Transverse colon (tissue), 4 donors: ENCODE results near the gene SP2. TPM values are rescaled to one million over a fixed set of nuclear protein-coding genes. Genes with fewer than 3 reads are reported as not detected.
A peak's percentile ranks its signal among the peaks of the same experiment; 100 is the strongest.

Experiments
- DNase-seq: peaks from one replicate; pipeline ENCODE4 v3.0.0-alpha.2; 2019
- H3K27ac ChIP-seq, 4 donors: fragments of 200-600 bp; sonication (generic); 2 replicates each; pipeline ENCODE4 v1.5.1; 2016 to 2018; ENCODE audit warnings: inconsistent platforms in 4 of 4
- H3K27me3 ChIP-seq: fragments of 200-600 bp; sonication (generic); 2 replicates; pipeline ENCODE4 v1.5.1; 2017; ENCODE audit warnings: inconsistent platforms
- H3K36me3 ChIP-seq, 4 donors: fragments of 200-600 bp; sonication (generic); 2 replicates each; pipeline ENCODE4 v1.5.1; 2017 to 2019; ENCODE audit warnings: inconsistent platforms in 4 of 4
- H3K4me1 ChIP-seq, 4 donors: fragments of 200-600 bp; sonication (generic); 2 replicates each; pipeline ENCODE4 v1.5.1; 2017 to 2020; ENCODE audit warnings: inconsistent platforms in 4 of 4
- H3K4me3 ChIP-seq, 4 donors: fragments of 200-600 bp; sonication (generic); 1 replicate in 1 of 4; 2 replicates in 3 of 4; pipeline versions ENCODE4 v1.5.1 to v1.6.1; 2017 to 2019; ENCODE audit warnings: inconsistent platforms in 4 of 4
- H3K9me3 ChIP-seq, 2 donors: fragments of 200-600 bp; sonication (generic); 2 replicates each; pipeline ENCODE4 v1.5.1; 2017 to 2019; ENCODE audit warnings: inconsistent platforms in 2 of 2
- CTCF ChIP-seq, 5 experiments: fragments of 200-600 bp in 3 of 5; fragments of 450-650 bp in 2 of 5; sonication (generic) in 3 of 5; IDR thresholded peaks; 1 replicate in 2 of 5; 2 replicates in 3 of 5; pipeline ENCODE4 v1.5.1; 2016 to 2017; ENCODE audit warnings: antibody characterized with exemption in 5 of 5, inconsistent platforms in 3 of 5, mild to moderate bottlenecking in 2 of 5, moderate library complexity in 1 of 5
- EP300 ChIP-seq: sonication (generic); formaldehyde crosslinking; IDR thresholded peaks from one replicate; pipeline ENCODE4 v1.6.1; 2017; ENCODE audit warnings: antibody characterized with exemption, low read depth
- POLR2A ChIP-seq: fragments of 450-650 bp; IDR thresholded peaks from one replicate; pipeline ENCODE4 v1.6.1; 2016; ENCODE audit warnings: antibody characterized with exemption, mild to moderate bottlenecking, moderate library complexity
- POLR2AphosphoS5 ChIP-seq, 3 donors: sonication (generic); formaldehyde crosslinking; IDR thresholded peaks; one replicate each; pipeline ENCODE4 v1.6.1; 2016; ENCODE audit warnings: antibody characterized with exemption in 3 of 3
- WGBS, 2 donors: methylation state at CpG; one replicate each; pipeline ENCODE4 v1.1.5; 2018; ENCODE audit warnings: low coverage in 1 of 2; 5-methylcytosine and 5-hydroxymethylcytosine counted together
- in situ Hi-C, 4 donors: fragments of 200-750 bp; cut with MboI; loops; one replicate each; pipeline versions ENCODE4 v1.15.0 to v1.15.1; 2017; ENCODE audit warnings: low sequenced_read_pairs in 3 of 4, low pct_ligation_motif_present in 1 of 4, low pct_unique_long_range_greater_than_20kb in 1 of 4
- intact Hi-C: fragments of 100-400 bp; cut with DNase I; formaldehyde crosslinking; loops from one replicate; pipeline ENCODE4 v1.15.1; 2023; ENCODE audit warnings: low total_unique reads
- total RNA-seq, 4 donors: library from RNA; depleted of rRNA; stranded (reverse); fragments of >200 nt; gene quantifications; one replicate each; pipeline ENCODE4 v1.1.0, GENCODE V29; 2016

Gene SP2
- total RNA-seq, 4 donors from 2014 or later = 8.3 to 22.1 (median 17.4) TPM

GRCh38 chr17:47975823-47976205 is 79.8 kb downstream of the SP2 start:
- 92% methylated on average over 10 of the region's 10 CpGs; no CpG with 5 or more reads in 1 of the 2 donors for WGBS, 2 donors
- intact Hi-C loops = loop anchor here (2.0 kb wide), 1 partner anchor 43 kb away; no protein-coding TSS in a partner anchor
- H3K4me1 ChIP-seq = peaks cover 9 to 17% (median 12%) of the 10 kb centered on the region in 4 donors

GRCh38 chr17:47978324-47978723 is 82.3 kb downstream of the SP2 start:
- peaks cover 0 to 39% (median 16%) of the 10 kb centered on the region in 4 donors for H3K36me3 ChIP-seq
- H3K27ac ChIP-seq = no peak overlapping the region
- 17% methylated on average over 7 of the region's 7 CpGs; no CpG with 5 or more reads in 1 of the 2 donors for WGBS, 2 donors
- no peaks in the 10 kb centered on the region for H3K4me1 ChIP-seq
- no peak overlapping the region for H3K4me3 ChIP-seq
- in situ Hi-C loops = no loop called here
- no peak for TF ChIP-seq EP300
- TF ChIP-seq CTCF (IDR thresholded peaks at IDR 0.05) = peak; percentile 56 to 69 (median 62)
- TF ChIP-seq POLR2AphosphoS5 (IDR thresholded peaks at IDR 0.05) = no peak
- H3K27me3 ChIP-seq = no peaks in the 10 kb centered on the region
- intact Hi-C loops = no loop called here
- no peaks in the 10 kb centered on the region for H3K9me3 ChIP-seq
- peak; percentile 50 for DNase-seq

More at GRCh38 chr17:47975823-47976205, 79.8 kb downstream of the SP2 start:
- no peak for DNase-seq
- no peak overlapping the region for H3K27ac ChIP-seq
- TF ChIP-seq POLR2AphosphoS5 (IDR thresholded peaks at IDR 0.05) (no peak), EP300 (no peak), POLR2A (no peak), CTCF (IDR thresholded peaks at IDR 0.05) (no peak)
- no peaks in the 10 kb centered on the region for H3K9me3 ChIP-seq
- peaks cover 0 to 39% (median 14%) of the 10 kb centered on the region in 4 donors for H3K36me3 ChIP-seq
- no peaks in the 10 kb centered on the region for H3K27me3 ChIP-seq
- in situ Hi-C loops = no loop called here
- H3K4me3 ChIP-seq = no peak overlapping the region

Other genes with a start within 250 kb of the SP2 start
- 100 to 1,000 TPM in 3 of 4 donors, 10 to 100 TPM in 1; 39.2 to 176 (median 133) TPM for gene KPNB1, start 246.3 kb upstream of the SP2 start, total RNA-seq
- 1 to 10 TPM; 1.8 to 6.4 (median 4.4) TPM for gene TBKBP1, start 202.1 kb upstream of the SP2 start, total RNA-seq
- 10 to 100 TPM in 1 of 4 donors, 1 to 10 TPM in 1, under 1 TPM in 1, not detected in 1; 0.27 to 18.3 (median 4.9) TPM for gene TBX21, start 163.0 kb upstream of the SP2 start, total RNA-seq
- 100 to 1,000 TPM in 1 of 4 donors, 10 to 100 TPM in 3; 53.5 to 148 (median 75.0) TPM for gene OSBPL7, start 74.4 kb upstream of the SP2 start, total RNA-seq
- gene MRPL10, start 64.7 kb upstream of the SP2 start, total RNA-seq = 10 to 100 TPM; 12.9 to 41.8 (median 32.0) TPM
- gene LRRC46, start 64.6 kb upstream of the SP2 start, total RNA-seq = under 1 TPM in 2 of 4 donors, not detected in 2; 0.48 to 0.80 TPM
- 100 to 1,000 TPM in 2 of 4 donors, 10 to 100 TPM in 2; 37.8 to 164 (median 89.7) TPM for gene SCRN2, start 55.0 kb upstream of the SP2 start, total RNA-seq
- gene SP6, start 45.1 kb upstream of the SP2 start, total RNA-seq = 1 to 10 TPM in 3 of 4 donors, under 1 TPM in 1; 0.40 to 5.9 (median 4.9) TPM
- gene PNPO, start 45.3 kb downstream of the SP2 start, total RNA-seq = 10 to 100 TPM in 3 of 4 donors, 1 to 10 TPM in 1; 7.4 to 83.8 (median 31.6) TPM
- gene PRR15L, start 61.6 kb downstream of the SP2 start, total RNA-seq = 100 to 1,000 TPM; 111 to 230 (median 182) TPM
- 100 to 1,000 TPM; 159 to 540 (median 296) TPM for gene CDK5RAP3, start 74.9 kb downstream of the SP2 start, total RNA-seq
- gene COPZ2, start 141.6 kb downstream of the SP2 start, total RNA-seq = 10 to 100 TPM in 2 of 4 donors, 1 to 10 TPM in 2; 6.0 to 11.2 (median 8.3) TPM
- gene NFE2L1, start 152.1 kb downstream of the SP2 start, total RNA-seq = 100 to 1,000 TPM; 173 to 242 (median 211) TPM
- 10 to 100 TPM in 2 of 4 donors, 1 to 10 TPM in 2; 3.7 to 28.3 (median 12.8) TPM for gene CBX1, start 205.2 kb downstream of the SP2 start, total RNA-seq
- gene SNX11, start 211.5 kb downstream of the SP2 start, total RNA-seq = 10 to 100 TPM in 3 of 4 donors, 1 to 10 TPM in 1; 2.0 to 24.3 (median 14.1) TPM